ENCODE measurements around the gene IL3.

DNA sequence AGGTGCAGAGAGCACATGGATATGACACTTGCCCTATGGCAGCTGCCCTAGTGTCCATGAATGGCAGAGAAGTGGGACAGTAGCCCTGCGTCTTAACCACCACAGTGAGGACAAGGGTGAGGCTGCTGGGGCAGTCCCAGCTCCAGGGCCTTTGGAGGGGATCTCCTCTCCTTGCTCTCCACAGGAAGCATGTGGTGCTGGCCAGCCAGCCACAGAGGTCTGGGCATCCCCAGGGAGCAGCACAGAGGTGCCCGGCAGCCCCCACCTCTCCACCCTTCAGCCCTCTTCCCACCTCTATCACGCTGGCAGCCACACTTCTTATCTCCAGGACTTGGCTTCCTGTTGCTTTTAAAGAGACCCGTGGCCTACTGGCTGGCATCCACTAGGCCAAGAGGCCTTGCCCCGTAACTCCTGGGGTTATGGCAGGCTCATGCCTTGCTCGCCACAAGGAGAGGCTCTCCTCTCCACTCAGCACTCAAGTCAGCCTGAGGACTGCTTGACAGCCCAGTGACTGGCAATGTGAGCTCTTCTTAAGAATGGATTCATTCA lies 35.0 kb downstream of the IL3 start:
- TF ChIP-seq, protein P1, sequence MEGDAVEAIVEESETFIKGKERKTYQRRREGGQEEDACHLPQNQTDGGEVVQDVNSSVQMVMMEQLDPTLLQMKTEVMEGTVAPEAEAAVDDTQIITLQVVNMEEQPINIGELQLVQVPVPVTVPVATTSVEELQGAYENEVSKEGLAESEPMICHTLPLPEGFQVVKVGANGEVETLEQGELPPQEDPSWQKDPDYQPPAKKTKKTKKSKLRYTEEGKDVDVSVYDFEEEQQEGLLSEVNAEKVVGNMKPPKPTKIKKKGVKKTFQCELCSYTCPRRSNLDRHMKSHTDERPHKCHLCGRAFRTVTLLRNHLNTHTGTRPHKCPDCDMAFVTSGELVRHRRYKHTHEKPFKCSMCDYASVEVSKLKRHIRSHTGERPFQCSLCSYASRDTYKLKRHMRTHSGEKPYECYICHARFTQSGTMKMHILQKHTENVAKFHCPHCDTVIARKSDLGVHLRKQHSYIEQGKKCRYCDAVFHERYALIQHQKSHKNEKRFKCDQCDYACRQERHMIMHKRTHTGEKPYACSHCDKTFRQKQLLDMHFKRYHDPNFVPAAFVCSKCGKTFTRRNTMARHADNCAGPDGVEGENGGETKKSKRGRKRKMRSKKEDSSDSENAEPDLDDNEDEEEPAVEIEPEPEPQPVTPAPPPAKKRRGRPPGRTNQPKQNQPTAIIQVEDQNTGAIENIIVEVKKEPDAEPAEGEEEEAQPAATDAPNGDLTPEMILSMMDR (IDR thresholded peaks at IDR 0.05) = no peak
- no peak for TF ChIP-seq EZH2phosphoT487 (IDR thresholded peaks at IDR 0.05)
